Right lobe of liver (tissue), 6 donors: ENCODE results near the gene SH3PXD2A. TPM values are rescaled to one million over a fixed set of nuclear protein-coding genes. Genes with fewer than 3 reads are reported as not detected.

Experiments used
- ATAC-seq, 4 donors: fragments of 200-7000 bp; cut with Tn5 transposase; one replicate each; pipeline ENCODE4 v1.9.1; 2020; ENCODE audit warnings: mild to moderate bottlenecking in 4 of 4, moderate library complexity in 4 of 4
- DNase-seq, 3 donors: peaks; one replicate each; pipeline ENCODE4 v3.0.0-alpha.2; 2020
- H3K27ac ChIP-seq, 3 donors: fragments of 200-600 bp; one replicate each; pipeline ENCODE4 v1.8.0; 2022
- H3K27me3 ChIP-seq, 2 donors: fragments of 200-600 bp; one replicate each; pipeline ENCODE4 v1.8.0; 2022
- H3K36me3 ChIP-seq, 4 donors: fragments of 200-600 bp; sonication (generic) in 1 of 4; one replicate each; pipeline versions ENCODE4 v1.5.1 to v1.8.0; 2017 to 2022; ENCODE audit warnings: control low read depth in 1 of 4
- H3K4me1 ChIP-seq, 4 donors: fragments of 200-600 bp; sonication (generic) in 1 of 4; one replicate each; pipeline versions ENCODE4 v1.5.1 to v1.8.0; 2017 to 2022; ENCODE audit warnings: control low read depth in 1 of 4
- H3K4me3 ChIP-seq, 3 donors: fragments of 200-600 bp; one replicate each; pipeline ENCODE4 v1.8.0; 2022
- H3K9me3 ChIP-seq, 4 donors: fragments of 200-600 bp; sonication (generic) in 1 of 4; one replicate each; pipeline versions ENCODE4 v1.5.1 to v1.8.0; 2017 to 2022; ENCODE audit warnings: control low read depth in 1 of 4
- CTCF ChIP-seq, 4 donors: fragments of 200-600 bp in 3 of 4; fragments of 450-650 bp in 1 of 4; IDR thresholded peaks; one replicate each; pipeline versions ENCODE4 v1.5.1 to v1.8.0; 2016 to 2022; ENCODE audit warnings: antibody characterized with exemption in 4 of 4, mild to moderate bottlenecking in 2 of 4
- POLR2A ChIP-seq: fragments of 450-650 bp; IDR thresholded peaks from one replicate; pipeline ENCODE4 v1.6.1; 2017; ENCODE audit warnings: antibody characterized with exemption, mild to moderate bottlenecking
- WGBS: methylation state at CpG from one replicate; pipeline ENCODE4 v1.1.6; 2018; ENCODE audit warnings: low coverage, low lambda C conversion rate; ENCODE audit not compliant: insufficient coverage; ENCODE audit errors: missing lambda C conversion rate; 5-methylcytosine and 5-hydroxymethylcytosine counted together
- intact Hi-C, 2 donors: fragments of 100-400 bp; cut with DNase I; formaldehyde crosslinking; loops; one replicate each; pipeline versions ENCODE4 v1.11.2 to v1.14.1; 2022
- total RNA-seq, 6 experiments: library from RNA; depleted of rRNA in 2 of 6; stranded (reverse); fragments of >200 nt in 2 of 6; fragmentation: NEBNext Ultra II Directional in 3 of 6; extraction: Animal tissue kit (Norgen Biotek cat#: 25700) in 3 of 6; gene quantifications; one replicate each; pipeline versions ENCODE4 v1.1.0 to v1.2.4, GENCODE V29; 2016 to 2023
- donor health status: DM: no; HTN: yes; CAD: no.
- donor health status: DM: no; HTN: no; CAD: no.
- donor health status: DM: no; HTN: no; CAD: no.
- donor health status: DM: no; HTN: yes; CAD: no.
- donor health status: DM: no; HTN: yes; CAD: no.

The SH3PXD2A gene
- total RNA-seq, 6 experiments from 2014 or later: 3.0 to 38.3 (median 10.0) TPM

DNA sequence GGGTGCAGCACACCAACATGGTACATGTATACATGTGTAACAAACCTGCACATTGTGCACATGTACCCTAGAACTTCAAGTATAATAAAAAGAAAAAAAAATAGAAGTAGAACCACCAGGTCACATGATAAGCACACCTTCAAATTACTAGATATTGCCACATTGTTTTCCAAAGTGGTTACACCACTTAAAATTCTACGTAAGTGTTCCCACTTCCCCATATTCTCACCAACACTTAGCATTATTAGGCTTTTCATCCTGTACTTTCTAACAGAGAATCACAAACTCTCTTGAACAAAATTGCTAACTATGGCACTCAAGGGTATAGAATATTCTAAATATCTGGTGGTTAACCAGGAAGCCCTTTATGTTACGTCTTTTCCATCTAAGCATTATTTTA lies 22.6 kb downstream of the SH3PXD2A start:
- WGBS: 87% methylated on average over 2 of the region's 2 CpGs
- ATAC-seq: no peak
- Histone ChIP-seq H3K36me3 (no peaks in the 10 kb centered on the region), H3K4me1 (peaks cover 0 to 26% (median 12%) of the 10 kb centered on the region in 4 donors), H3K27me3 (no peaks in the 10 kb centered on the region), H3K4me3 (no peak overlapping the region), H3K27ac (no peak overlapping the region), H3K9me3 (no peaks in the 10 kb centered on the region)
- TF ChIP-seq CTCF (IDR thresholded peaks at IDR 0.05): no peak
- no peak for TF ChIP-seq POLR2A
- intact Hi-C loops: no loop called here
- DNase-seq: no peak

DNA sequence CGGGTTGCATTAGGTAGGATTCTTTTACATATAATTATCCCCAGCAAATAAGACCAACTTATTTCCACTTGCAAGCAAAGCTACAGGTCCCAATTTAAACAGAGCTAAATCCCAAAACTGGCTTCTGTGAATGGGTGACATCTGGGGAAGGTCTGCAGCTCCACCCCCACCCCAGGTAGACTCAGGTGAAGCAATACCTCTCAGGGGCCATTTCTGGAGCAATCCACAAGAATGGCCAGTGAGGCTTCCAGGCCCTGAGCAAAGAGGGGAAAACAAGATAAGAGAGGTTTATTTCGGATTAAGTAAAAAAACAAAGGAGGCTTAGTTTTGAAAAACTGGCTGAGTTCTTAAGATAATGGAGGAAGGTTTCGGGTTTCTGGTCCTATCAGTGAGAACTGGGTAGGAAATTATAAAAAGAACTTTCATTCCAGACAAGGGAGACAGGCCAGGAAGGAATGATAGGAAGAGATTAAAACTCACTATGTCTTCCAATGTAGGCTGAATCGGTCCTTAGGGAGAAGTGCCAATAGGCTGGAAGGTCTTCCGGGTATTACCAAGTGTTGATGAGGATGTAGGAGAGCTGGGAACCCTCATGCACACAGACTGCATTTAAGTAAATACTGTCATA lies 25.4 kb downstream of the SH3PXD2A start:
- DNase-seq (no peak), ATAC-seq (peak; percentile 29 to 70 (median 34))
- Histone ChIP-seq H3K4me3 (no peak overlapping the region), H3K9me3 (no peaks in the 10 kb centered on the region), H3K4me1 (peaks cover 0 to 17% (median 6%) of the 10 kb centered on the region in 4 donors), H3K36me3 (no peaks in the 10 kb centered on the region), H3K27ac (no peak overlapping the region), H3K27me3 (no peaks in the 10 kb centered on the region)
- 53% methylated on average over 5 of the region's 5 CpGs for WGBS
- intact Hi-C loops: no loop called here
- TF ChIP-seq CTCF (IDR thresholded peaks at IDR 0.05) (no peak), POLR2A (no peak)

DNA sequence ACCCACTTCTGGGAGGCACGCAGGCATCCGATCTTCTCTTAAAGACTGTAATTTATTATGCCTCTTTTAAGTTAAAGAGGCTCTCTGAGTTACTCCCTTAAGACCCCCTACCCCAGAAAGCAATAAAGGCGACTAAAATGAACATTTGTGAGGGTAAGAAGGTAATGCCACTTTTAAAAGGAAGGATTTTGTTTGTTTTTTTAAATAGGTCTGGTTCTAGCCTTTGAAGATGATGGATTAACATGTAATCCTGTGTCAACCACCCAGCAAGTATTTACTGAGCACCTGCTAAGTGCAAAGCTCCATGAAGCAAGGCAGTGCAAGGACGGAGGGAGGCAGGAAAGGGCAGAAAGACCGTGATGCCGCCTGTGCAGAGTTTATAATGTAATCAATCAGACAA lies 26.1 kb downstream of the SH3PXD2A start:
- intact Hi-C loops: no loop called here
- no peak overlapping the region for H3K4me3 ChIP-seq
- WGBS: 71% methylated on average over 4 of the region's 6 CpGs
- no peaks in the 10 kb centered on the region for H3K27me3 ChIP-seq
- H3K4me1 ChIP-seq: peaks cover 0 to 10% (median 4%) of the 10 kb centered on the region in 4 donors
- H3K36me3 ChIP-seq: no peaks in the 10 kb centered on the region
- no peak for TF ChIP-seq POLR2A
- TF ChIP-seq CTCF (IDR thresholded peaks at IDR 0.05): no peak
- DNase-seq (no peak), ATAC-seq (no peak)
- no peak overlapping the region for H3K27ac ChIP-seq
- H3K9me3 ChIP-seq: no peaks in the 10 kb centered on the region

GRCh38 chr10:103828587-103829197 lies 26.7 kb downstream of the SH3PXD2A start:
- TF ChIP-seq CTCF (IDR thresholded peaks at IDR 0.05): no peak
- TF ChIP-seq POLR2A: no peak
- no peak for ATAC-seq
- H3K27ac ChIP-seq: no peak overlapping the region
- no peak overlapping the region for H3K4me3 ChIP-seq
- peaks cover 0 to 4% (median 1%) of the 10 kb centered on the region in 4 donors for H3K4me1 ChIP-seq
- DNase-seq: no peak
- no peaks in the 10 kb centered on the region for H3K9me3 ChIP-seq
- no peaks in the 10 kb centered on the region for H3K36me3 ChIP-seq
- intact Hi-C loops: no loop called here
- H3K27me3 ChIP-seq: no peaks in the 10 kb centered on the region
- WGBS: 79% methylated on average over 7 of the region's 7 CpGs
